Fibroblast of the conjunctiva (primary cell): ENCODE data around the gene PPP2R2D.

Experiments
- DNase-seq: peaks from one replicate; pipeline ENCODE4 v3.0.0-alpha.2; 2010; ENCODE audit warnings: low read depth

Gene PPP2R2D

GRCh38 chr10:131889755-131890154 is 11.1 kb upstream of the PPP2R2D start:
- no peak for DNase-seq

- DNase-seq: no peak
Measured at GRCh38 chr10:131890276-131891195, 10.3 kb upstream of the PPP2R2D start.

GRCh38 chr10:131891196-131891928 is 9.4 kb upstream of the PPP2R2D start:
- no peak for DNase-seq

GRCh38 chr10:131891929-131892805 is 8.6 kb upstream of the PPP2R2D start:
- no peak for DNase-seq

- DNase-seq: no peak
Measured at GRCh38 chr10:131892806-131893675, 7.8 kb upstream of the PPP2R2D start.

- no peak for DNase-seq
Measured at GRCh38 chr10:131895116-131895515, 5.7 kb upstream of the PPP2R2D start.

- no peak for DNase-seq
Measured at GRCh38 chr10:131896403-131896802, 4.4 kb upstream of the PPP2R2D start.

- no peak for DNase-seq
Measured at GRCh38 chr10:131897297-131897899, 3.4 kb upstream of the PPP2R2D start.

- no peak for DNase-seq
Measured at GRCh38 chr10:131898061-131898460, 2.7 kb upstream of the PPP2R2D start.

- no peak for DNase-seq
Measured at GRCh38 chr10:131898713-131899112, 2.1 kb upstream of the PPP2R2D start.

GRCh38 chr10:131899116-131899690 is 1.6 kb upstream of the PPP2R2D start:
- DNase-seq: no peak

- no peak for DNase-seq
Measured at GRCh38 chr10:131899695-131900349, 986 bp upstream of the PPP2R2D start.

GRCh38 chr10:131901181-131901829 is 497 bp downstream of the PPP2R2D start:
- no peak for DNase-seq

GRCh38 chr10:131902211-131902610 is 1.4 kb downstream of the PPP2R2D start:
- no peak for DNase-seq

- no peak for DNase-seq
Measured at GRCh38 chr10:131902691-131903090, 1.9 kb downstream of the PPP2R2D start.

- no peak for DNase-seq
Measured at GRCh38 chr10:131905267-131905571, 4.4 kb downstream of the PPP2R2D start.

GRCh38 chr10:131905603-131906268 is 4.9 kb downstream of the PPP2R2D start:
- no peak for DNase-seq

- no peak for DNase-seq
Measured at GRCh38 chr10:131906269-131906639, 5.4 kb downstream of the PPP2R2D start.

GRCh38 chr10:131907679-131908078 is 6.9 kb downstream of the PPP2R2D start:
- DNase-seq: no peak
